G401 (cell line): Measurements from ENCODE around the gene RUNX1. TPM values are rescaled to one million over a fixed set of nuclear protein-coding genes. Genes with fewer than 3 reads are reported as not detected.

ENCODE experiments used
- DNase-seq: peaks from one replicate; pipeline ENCODE4 v3.0.0-alpha.2; 2015; ENCODE audit warnings: low spot score
- in situ Hi-C: cut with HindIII; loops from 2 replicates; pipeline ENCODE4 v1.10.0; 2016; ENCODE audit warnings: low sequenced_read_pairs, mixed read lengths
- total RNA-seq: library from RNA; depleted of rRNA; stranded (reverse); fragments of >200 nt; shearing (Covaris generic); gene quantifications from 2 replicates; pipeline ENCODE4 v1.2.3, GENCODE V29; 2014

RUNX1 gene
- total RNA-seq, 1 experiment from 2014 or later = not detected

- in situ Hi-C loops = no loop called here
- DNase-seq = no peak
These were observed 112.1 kb downstream of the RUNX1 start for GRCh38 chr21:34936883-34937563.

DNA sequence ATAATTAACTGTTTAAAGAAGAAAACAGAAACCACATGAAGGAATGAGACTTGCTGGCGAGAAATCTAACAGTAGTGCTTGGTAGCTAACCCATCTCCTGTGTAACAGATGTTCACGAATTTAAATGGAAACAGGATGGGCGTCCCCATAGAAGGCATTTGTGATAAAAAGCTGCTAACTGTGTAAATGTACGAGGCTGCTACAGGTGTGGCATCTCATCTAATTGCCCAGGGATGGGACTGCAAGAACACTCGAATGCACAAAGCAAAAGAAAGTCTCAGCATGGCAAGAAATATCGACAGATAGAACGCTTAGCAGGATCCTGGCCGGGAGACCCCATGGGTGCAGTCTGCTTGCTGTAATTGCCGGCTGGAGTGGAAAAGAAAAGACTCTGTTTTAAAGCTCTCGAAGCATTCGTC, 112.7 kb downstream of the RUNX1 start:
- DNase-seq = no peak
- in situ Hi-C loops = no loop called here

GRCh38 chr21:34935898-34936297, 113.2 kb downstream of the RUNX1 start:
- no peak for DNase-seq
- in situ Hi-C loops = no loop called here

DNA sequence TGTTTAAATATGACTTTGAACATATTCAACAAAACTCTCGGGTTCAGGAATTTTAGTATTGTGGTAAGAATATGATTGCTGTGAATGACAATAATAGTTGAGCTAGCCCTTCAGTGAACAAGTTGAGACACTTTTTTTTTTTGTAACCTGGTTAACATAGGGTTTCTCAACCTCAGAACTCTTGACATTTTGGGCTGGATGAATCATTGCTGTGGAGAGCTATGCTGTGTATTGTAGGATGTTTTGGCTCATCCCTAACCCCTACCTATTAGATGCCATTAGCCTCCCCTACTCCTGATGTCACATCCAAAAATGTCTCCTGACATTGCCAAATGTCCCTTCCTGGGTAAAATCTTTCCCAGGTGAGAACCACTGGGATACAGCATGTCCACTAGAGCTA, 113.7 kb downstream of the RUNX1 start:
- in situ Hi-C loops = no loop called here
- no peak for DNase-seq

DNA sequence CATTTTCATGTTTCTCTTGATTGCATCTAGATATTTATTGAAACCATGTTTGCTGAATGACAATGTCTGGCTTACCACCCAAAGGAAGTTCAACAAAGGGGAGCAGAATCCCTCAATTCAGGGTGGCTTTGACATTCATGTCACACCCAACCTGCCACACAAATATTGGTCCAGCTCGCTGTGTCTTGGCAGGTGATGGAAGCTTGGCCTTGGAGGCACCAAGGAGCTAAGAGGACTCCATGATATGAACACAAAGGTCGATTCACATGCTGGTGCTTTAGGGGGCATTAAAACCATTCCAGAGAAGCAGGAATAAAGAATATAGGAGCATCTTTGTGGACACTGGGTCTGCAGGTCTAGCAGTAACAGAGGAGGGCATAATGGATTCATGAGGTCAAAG, 114.8 kb downstream of the RUNX1 start:
- no peak for DNase-seq
- in situ Hi-C loops = no loop called here

GRCh38 chr21:34933609-34934335, 115.3 kb downstream of the RUNX1 start:
- DNase-seq = no peak
- in situ Hi-C loops = no loop called here

- in situ Hi-C loops = no loop called here
- no peak for DNase-seq
These were observed 116.9 kb downstream of the RUNX1 start for GRCh38 chr21:34932233-34932632.

GRCh38 chr21:34930971-34931370, 118.1 kb downstream of the RUNX1 start:
- in situ Hi-C loops = no loop called here
- DNase-seq = no peak

DNA sequence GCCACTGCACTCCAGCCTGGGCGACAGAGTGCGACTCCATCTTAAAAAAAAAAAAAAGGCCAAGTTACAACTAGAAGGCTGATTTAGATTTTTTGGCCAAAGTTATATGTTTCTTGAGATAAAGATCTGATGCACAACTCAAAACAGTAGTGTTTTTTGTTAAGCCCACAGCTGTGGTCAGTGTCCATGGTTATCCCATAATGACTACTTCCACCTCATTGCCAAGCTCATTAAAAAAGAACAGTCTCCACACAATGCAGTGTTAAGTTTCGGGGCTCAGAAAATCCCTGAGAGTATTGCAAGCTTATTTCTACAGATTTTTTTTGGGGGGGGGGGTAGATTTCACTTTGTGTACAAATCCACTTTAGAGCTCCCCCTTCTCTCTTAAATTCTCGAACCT, 120.5 kb downstream of the RUNX1 start:
- no peak for DNase-seq
- in situ Hi-C loops = no loop called here

DNA sequence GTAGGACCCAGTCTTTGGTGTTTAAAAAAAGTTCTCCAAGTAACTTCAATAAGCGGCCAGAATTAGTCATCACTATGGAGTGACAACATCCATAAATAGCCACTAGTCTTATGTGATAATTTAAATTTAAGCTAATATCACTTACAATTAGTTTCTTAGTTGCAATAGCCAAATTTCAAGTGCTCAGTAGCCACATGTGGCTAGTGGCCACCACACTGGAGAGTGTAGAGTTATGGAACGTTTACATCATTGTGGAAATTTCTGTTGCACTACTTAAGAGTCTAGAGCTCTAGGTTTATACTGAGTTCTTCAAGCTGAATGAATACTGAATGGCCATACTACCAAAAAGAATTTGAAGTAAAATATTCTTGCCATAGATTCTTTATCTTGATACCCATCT, 121.1 kb downstream of the RUNX1 start:
- in situ Hi-C loops = no loop called here
- DNase-seq = no peak

GRCh38 chr21:34926803-34927467, 122.2 kb downstream of the RUNX1 start:
- no peak for DNase-seq
- in situ Hi-C loops = no loop called here

GRCh38 chr21:34925597-34925996, 123.5 kb downstream of the RUNX1 start:
- in situ Hi-C loops = no loop called here
- no peak for DNase-seq

GRCh38 chr21:34924771-34925419, 124.2 kb downstream of the RUNX1 start:
- in situ Hi-C loops = no loop called here
- no peak for DNase-seq

- no peak for DNase-seq
These were observed 124.9 kb downstream of the RUNX1 start for GRCh38 chr21:34924194-34924593.

DNA sequence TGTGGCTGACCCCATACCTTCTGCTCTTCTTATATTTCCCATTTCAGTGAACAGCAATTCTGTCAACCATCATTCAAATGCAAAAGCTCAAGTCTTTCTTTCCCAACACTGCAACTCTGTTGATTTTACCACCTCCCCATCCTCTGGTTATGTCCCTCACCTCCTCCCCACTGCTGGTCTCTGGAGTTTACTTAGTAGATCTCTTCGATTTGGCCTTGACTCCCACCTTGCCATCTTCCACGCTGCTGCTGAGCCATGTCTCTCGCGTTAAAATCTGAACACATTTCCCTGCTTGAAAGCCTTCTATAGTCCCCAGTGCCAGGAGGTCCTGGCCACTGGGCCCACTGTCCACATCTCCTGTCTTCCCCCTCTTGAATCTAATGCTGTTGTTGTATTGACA, 125.5 kb downstream of the RUNX1 start:
- in situ Hi-C loops = no loop called here
- DNase-seq = no peak

More at GRCh38 chr21:34924194-34924593, 124.9 kb downstream of the RUNX1 start:
- in situ Hi-C loops = no loop called here

- in situ Hi-C loops = no loop called here
- DNase-seq = no peak
These were observed 125.9 kb downstream of the RUNX1 start for GRCh38 chr21:34923202-34923601.

GRCh38 chr21:34922479-34922878, 126.6 kb downstream of the RUNX1 start:
- in situ Hi-C loops = no loop called here
- DNase-seq = no peak

GRCh38 chr21:34921151-34921550, 128.0 kb downstream of the RUNX1 start:
- DNase-seq = no peak
- in situ Hi-C loops = no loop called here

DNA sequence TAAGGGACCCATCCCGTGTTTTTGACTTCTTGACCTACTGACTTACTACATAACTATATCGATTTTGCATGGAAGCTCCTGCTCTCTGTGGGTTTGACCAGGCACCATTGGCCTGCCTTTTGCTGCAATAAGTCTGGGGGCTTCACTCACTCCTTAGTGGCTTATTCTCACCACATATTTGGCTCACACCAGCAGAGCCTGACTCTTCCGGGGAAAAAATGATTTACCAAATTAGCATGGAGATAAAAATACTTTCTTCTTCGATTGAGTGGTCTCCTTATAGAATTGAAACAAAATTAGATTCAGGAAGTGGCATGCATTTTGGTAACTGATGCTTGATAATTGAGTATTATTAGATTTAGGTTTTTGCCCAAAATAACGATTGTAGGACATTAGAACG, 129.7 kb downstream of the RUNX1 start:
- in situ Hi-C loops = no loop called here
- no peak for DNase-seq

- DNase-seq = no peak
- in situ Hi-C loops = no loop called here
These were observed 132.7 kb downstream of the RUNX1 start for GRCh38 chr21:34916446-34916845.
